K562 (cell line): ENCODE data around the gene PHTF2. TPM values are rescaled to one million over a fixed set of nuclear protein-coding genes. Genes with fewer than 3 reads are reported as not detected.

Experiments used
- CBX2 ChIP-seq: fragments of 200-600 bp; sonication (generic); IDR thresholded peaks from one replicate; pipeline ENCODE4 v1.6.1; 2012; ENCODE audit warnings: mild to moderate bottlenecking, low read length, inconsistent platforms; ENCODE audit not compliant: insufficient read depth, poor library complexity, severe bottlenecking
- HNRNPK ChIP-seq: fragments of 200-400 bp; formaldehyde crosslinking; IDR thresholded peaks from one replicate; pipeline ENCODE4 v1.6.1; 2018; ENCODE audit warnings: mild to moderate bottlenecking, low read depth, low read length; ENCODE audit not compliant: poor library complexity, severe bottlenecking
- RBM17 ChIP-seq: fragments of 200-400 bp; formaldehyde crosslinking; IDR thresholded peaks from 2 replicates; pipeline ENCODE4 v1.6.1; 2017; ENCODE audit warnings: low read depth, mild to moderate bottlenecking, low read length, borderline replicate concordance
- SRF ChIP-seq, 2 experiments: fragments of 250-450, 450-650 bp in 1 of 2; sonication (Bioruptor Pico) in 1 of 2; sonication (generic) in 1 of 2; formaldehyde crosslinking; IDR thresholded peaks; 2 replicates each; pipeline versions ENCODE4 v1.5.0 to v1.5.1; 2020 to 2022; ENCODE audit warnings: mild to moderate bottlenecking in 1 of 2, missing genetic modification reagents in 1 of 2
- STAT5B ChIP-seq: fragments of 250-450 bp; sonication (Bioruptor Pico); IDR thresholded peaks from 2 replicates; pipeline ENCODE4 v1.8.0; 2021; ENCODE audit warnings: mild to moderate bottlenecking, inconsistent platforms
- ZC3H8 ChIP-seq: fragments of 450-650 bp; IDR thresholded peaks from 2 replicates; pipeline ENCODE4 v1.6.1; 2017
- ZNF586 ChIP-seq: fragments of 450-650 bp; formaldehyde crosslinking; conservative IDR thresholded peaks from 2 replicates; pipeline ENCODE4 v1.4.0; 2020; ENCODE audit warnings: mild to moderate bottlenecking, moderate library complexity
- ZNF707 ChIP-seq: fragments of 250-450 bp; sonication (Bioruptor Pico); conservative IDR thresholded peaks from 2 replicates; pipeline ENCODE4 v1.8.0; 2022; ENCODE audit warnings: inconsistent platforms, mild to moderate bottlenecking, moderate library complexity
- polyA plus RNA-seq, 8 experiments: library from polyadenylated mRNA; depleted of rRNA in 4 of 8; stranded (reverse) in 5 of 8; unstranded in 3 of 8; fragments of >200 nt; fragmentation: Nextera tagmentation in 2 of 8; fragmentation: Illumina TruSeq in 1 of 8; extraction: Ambion mirVana in 2 of 8; extraction: Trizol in 1 of 8; gene quantifications; 2 replicates each; pipeline versions ENCODE4 v1.2.1 to v1.2.3, GENCODE V29; 2011 to 2014; ENCODE audit warnings: inconsistent platforms in 1 of 8, missing spikeins in 1 of 8
- total RNA-seq, 7 experiments: library from RNA; depleted of rRNA in 6 of 7; stranded (reverse); fragments of >200 nt in 6 of 7; fragmentation: Illumina TruSeq in 2 of 7; extraction: Trizol in 2 of 7; gene quantifications; 2 replicates each; pipeline versions ENCODE4 v1.2.1 to v1.2.3, GENCODE V29; 2011 to 2021; ENCODE audit warnings: low replicate concordance in 1 of 7
- TF ChIP-seq, protein P1 (sequence below): fragments of 250-450 bp; sonication (Bioruptor Pico); IDR thresholded peaks from 2 replicates; pipeline ENCODE4 v1.4.0; 2020
- TF ChIP-seq, protein P2 (sequence below): sonication (generic); formaldehyde crosslinking; IDR thresholded peaks from 2 replicates; pipeline ENCODE4 v1.8.0; 2022; ENCODE audit warnings: mild to moderate bottlenecking, missing genetic modification reagents
- TF ChIP-seq, protein P3 (sequence below): sonication (generic); formaldehyde crosslinking; IDR thresholded peaks from 2 replicates; pipeline ENCODE4 v1.4.0; 2020; ENCODE audit warnings: mild to moderate bottlenecking, missing genetic modification reagents

PHTF2 gene
- total and polyA plus RNA-seq, 9 of the 15 experiments (the other 6 are each of a cell fraction or from before 2014, with no cell fraction given) = 17.9 to 43.6 (median 25.4) TPM

DNA sequence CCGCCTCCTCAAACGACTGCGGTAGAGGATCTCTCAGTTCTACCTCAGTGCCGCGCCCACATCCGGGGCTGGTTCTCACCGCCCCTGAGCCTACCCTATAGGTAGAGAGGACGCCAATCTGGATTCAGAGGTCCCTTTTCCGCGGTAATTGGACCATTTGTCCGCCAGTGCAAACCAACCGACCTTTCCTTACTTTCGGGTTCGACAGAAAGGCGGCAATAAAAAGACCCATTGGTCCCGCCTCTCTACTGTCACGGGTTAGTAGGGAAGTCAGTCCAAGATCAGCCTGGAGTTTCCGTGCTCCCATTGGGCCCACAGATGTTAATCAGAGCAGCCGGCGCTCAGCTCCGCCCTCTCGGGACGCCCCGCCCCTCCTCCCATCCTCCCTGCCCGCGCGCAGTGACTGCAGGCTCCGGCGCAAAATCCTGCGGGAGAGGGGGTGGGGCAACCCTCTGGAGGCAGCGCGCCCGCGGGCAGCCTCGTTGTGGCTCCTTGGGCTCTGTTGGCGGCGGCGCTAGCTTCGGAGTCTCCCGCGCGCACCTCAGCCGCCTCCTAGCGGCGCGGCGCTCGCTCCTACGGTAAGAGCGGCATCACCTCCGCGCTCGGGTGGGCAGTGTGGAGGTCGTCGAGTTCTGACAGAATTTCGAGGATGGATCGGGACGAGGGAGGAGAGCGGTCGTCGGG, at the start of gene PHTF2, which contains the start of gene TMEM60 (continued):
- TF ChIP-seq, protein P1, sequence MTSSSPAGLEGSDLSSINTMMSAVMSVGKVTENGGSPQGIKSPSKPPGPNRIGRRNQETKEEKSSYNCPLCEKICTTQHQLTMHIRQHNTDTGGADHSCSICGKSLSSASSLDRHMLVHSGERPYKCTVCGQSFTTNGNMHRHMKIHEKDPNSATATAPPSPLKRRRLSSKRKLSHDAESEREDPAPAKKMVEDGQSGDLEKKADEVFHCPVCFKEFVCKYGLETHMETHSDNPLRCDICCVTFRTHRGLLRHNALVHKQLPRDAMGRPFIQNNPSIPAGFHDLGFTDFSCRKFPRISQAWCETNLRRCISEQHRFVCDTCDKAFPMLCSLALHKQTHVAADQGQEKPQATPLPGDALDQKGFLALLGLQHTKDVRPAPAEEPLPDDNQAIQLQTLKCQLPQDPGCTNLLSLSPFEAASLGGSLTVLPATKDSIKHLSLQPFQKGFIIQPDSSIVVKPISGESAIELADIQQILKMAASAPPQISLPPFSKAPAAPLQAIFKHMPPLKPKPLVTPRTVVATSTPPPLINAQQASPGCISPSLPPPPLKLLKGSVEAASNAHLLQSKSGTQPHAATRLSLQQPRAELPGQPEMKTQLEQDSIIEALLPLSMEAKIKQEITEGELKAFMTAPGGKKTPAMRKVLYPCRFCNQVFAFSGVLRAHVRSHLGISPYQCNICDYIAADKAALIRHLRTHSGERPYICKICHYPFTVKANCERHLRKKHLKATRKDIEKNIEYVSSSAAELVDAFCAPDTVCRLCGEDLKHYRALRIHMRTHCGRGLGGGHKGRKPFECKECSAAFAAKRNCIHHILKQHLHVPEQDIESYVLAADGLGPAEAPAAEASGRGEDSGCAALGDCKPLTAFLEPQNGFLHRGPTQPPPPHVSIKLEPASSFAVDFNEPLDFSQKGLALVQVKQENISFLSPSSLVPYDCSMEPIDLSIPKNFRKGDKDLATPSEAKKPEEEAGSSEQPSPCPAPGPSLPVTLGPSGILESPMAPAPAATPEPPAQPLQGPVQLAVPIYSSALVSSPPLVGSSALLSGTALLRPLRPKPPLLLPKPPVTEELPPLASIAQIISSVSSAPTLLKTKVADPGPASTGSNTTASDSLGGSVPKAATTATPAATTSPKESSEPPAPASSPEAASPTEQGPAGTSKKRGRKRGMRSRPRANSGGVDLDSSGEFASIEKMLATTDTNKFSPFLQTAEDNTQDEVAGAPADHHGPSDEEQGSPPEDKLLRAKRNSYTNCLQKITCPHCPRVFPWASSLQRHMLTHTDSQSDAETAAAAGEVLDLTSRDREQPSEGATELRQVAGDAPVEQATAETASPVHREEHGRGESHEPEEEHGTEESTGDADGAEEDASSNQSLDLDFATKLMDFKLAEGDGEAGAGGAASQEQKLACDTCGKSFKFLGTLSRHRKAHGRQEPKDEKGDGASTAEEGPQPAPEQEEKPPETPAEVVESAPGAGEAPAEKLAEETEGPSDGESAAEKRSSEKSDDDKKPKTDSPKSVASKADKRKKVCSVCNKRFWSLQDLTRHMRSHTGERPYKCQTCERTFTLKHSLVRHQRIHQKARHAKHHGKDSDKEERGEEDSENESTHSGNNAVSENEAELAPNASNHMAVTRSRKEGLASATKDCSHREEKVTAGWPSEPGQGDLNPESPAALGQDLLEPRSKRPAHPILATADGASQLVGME (CRISPR knock-in tag) = peak; percentile 94
- TF ChIP-seq RBM17 (no peak), ZNF586 (CRISPR knock-in tag) (no peak), HNRNPK (no peak), ZNF707 (CRISPR knock-in tag) (no peak), SRF (CRISPR knock-in tag; IDR thresholded peaks at IDR 0.05) (peak in 1 of 2 experiments; percentile 52; a peak in 1 of 4 replicates), ZC3H8 (no peak), CBX2 (no peak), STAT5B (no peak)
- TF ChIP-seq, protein P2, sequence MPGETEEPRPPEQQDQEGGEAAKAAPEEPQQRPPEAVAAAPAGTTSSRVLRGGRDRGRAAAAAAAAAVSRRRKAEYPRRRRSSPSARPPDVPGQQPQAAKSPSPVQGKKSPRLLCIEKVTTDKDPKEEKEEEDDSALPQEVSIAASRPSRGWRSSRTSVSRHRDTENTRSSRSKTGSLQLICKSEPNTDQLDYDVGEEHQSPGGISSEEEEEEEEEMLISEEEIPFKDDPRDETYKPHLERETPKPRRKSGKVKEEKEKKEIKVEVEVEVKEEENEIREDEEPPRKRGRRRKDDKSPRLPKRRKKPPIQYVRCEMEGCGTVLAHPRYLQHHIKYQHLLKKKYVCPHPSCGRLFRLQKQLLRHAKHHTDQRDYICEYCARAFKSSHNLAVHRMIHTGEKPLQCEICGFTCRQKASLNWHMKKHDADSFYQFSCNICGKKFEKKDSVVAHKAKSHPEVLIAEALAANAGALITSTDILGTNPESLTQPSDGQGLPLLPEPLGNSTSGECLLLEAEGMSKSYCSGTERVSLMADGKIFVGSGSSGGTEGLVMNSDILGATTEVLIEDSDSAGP (CRISPR knock-in tag) = no peak
- TF ChIP-seq, protein P3, sequence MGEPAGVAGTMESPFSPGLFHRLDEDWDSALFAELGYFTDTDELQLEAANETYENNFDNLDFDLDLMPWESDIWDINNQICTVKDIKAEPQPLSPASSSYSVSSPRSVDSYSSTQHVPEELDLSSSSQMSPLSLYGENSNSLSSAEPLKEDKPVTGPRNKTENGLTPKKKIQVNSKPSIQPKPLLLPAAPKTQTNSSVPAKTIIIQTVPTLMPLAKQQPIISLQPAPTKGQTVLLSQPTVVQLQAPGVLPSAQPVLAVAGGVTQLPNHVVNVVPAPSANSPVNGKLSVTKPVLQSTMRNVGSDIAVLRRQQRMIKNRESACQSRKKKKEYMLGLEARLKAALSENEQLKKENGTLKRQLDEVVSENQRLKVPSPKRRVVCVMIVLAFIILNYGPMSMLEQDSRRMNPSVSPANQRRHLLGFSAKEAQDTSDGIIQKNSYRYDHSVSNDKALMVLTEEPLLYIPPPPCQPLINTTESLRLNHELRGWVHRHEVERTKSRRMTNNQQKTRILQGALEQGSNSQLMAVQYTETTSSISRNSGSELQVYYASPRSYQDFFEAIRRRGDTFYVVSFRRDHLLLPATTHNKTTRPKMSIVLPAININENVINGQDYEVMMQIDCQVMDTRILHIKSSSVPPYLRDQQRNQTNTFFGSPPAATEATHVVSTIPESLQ (CRISPR knock-in tag) = no peak
